ENCODE results near the gene MTMR3.

- TF ChIP-seq POLR2A (IDR thresholded peaks at IDR 0.05) (no peak), CTCF (IDR thresholded peaks at IDR 0.05) (no peak)
Measured at GRCh38 chr22:30030329-30030728, 147.4 kb downstream of the MTMR3 start.
